SK-N-SH (cell line): ENCODE data around the gene PRSS48.

Source experiments
- EP300 ChIP-seq, 2 experiments: IDR thresholded peaks; 2 replicates each; pipeline versions ENCODE4 v1.4.0 to v1.6.1; 2012; ENCODE audit warnings: borderline replicate concordance in 1 of 2, low read depth in 1 of 2, low read length in 1 of 2
- FOXJ3 ChIP-seq: sonication (generic); formaldehyde crosslinking; IDR thresholded peaks from 2 replicates; pipeline ENCODE4 v1.5.1; 2020; ENCODE audit warnings: mild to moderate bottlenecking, missing genetic modification reagents
- FOXM1 ChIP-seq: IDR thresholded peaks from 2 replicates; pipeline ENCODE4 v1.4.0; 2012; ENCODE audit warnings: low read depth, mild to moderate bottlenecking
- JUND ChIP-seq: IDR thresholded peaks from 2 replicates; pipeline ENCODE4 v1.4.0; 2012
- MXI1 ChIP-seq: IDR thresholded peaks from 2 replicates; pipeline ENCODE4 v1.6.1; 2012; ENCODE audit warnings: mild to moderate bottlenecking, low read depth, low read length, improper control_type of control experiment
- TF ChIP-seq, protein P1 (sequence below): fragments of 200-600 bp; sonication (generic); IDR thresholded peaks from 2 replicates; pipeline ENCODE4 v1.6.1; 2017; ENCODE audit warnings: antibody characterized with exemption, mild to moderate bottlenecking, moderate library complexity
- TF ChIP-seq, protein P2 (sequence below): IDR thresholded peaks from 2 replicates; pipeline ENCODE4 v1.4.0; 2012; ENCODE audit warnings: low read depth
- TF ChIP-seq, protein P3 (sequence below): IDR thresholded peaks from 2 replicates; pipeline ENCODE4 v1.4.0; 2012; ENCODE audit warnings: low read depth, borderline replicate concordance
- TF ChIP-seq, protein P4 (sequence below): fragments of 150-350 bp; IDR thresholded peaks from 2 replicates; pipeline ENCODE4 v1.6.1; 2017; ENCODE audit warnings: antibody characterized with exemption, low read length, low read depth, borderline replicate concordance
- TF ChIP-seq, protein P5 (sequence below): IDR thresholded peaks from 2 replicates; pipeline ENCODE4 v1.6.1; 2012; ENCODE audit warnings: mild to moderate bottlenecking, low read depth, low read length, moderate library complexity

DNA sequence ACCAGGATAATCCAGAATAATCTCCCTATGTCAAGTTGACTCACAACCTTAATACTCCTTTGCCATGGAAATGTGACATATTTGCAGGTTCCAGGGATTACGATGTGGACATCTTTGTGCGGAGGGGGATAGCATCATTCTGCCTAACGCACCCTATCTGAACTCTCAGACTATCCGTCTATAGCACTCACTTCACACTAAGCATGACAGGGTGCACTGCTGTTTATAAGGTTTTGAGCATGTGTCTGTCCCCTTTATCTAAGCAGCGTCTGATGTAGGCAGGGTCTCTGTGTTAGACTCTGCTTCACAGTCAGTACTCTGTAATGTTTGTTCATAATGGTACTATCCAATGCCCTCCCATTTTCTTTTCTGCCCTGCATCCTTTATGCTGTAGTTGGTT is 43.4 kb upstream of the PRSS48 start:
- no peak for TF ChIP-seq EP300 (IDR thresholded peaks at IDR 0.05; ENCODE audit: borderline replicate concordance in 1 of 2, low read depth in 1 of 2, low read length in 1 of 2)
- TF ChIP-seq, protein P1, sequence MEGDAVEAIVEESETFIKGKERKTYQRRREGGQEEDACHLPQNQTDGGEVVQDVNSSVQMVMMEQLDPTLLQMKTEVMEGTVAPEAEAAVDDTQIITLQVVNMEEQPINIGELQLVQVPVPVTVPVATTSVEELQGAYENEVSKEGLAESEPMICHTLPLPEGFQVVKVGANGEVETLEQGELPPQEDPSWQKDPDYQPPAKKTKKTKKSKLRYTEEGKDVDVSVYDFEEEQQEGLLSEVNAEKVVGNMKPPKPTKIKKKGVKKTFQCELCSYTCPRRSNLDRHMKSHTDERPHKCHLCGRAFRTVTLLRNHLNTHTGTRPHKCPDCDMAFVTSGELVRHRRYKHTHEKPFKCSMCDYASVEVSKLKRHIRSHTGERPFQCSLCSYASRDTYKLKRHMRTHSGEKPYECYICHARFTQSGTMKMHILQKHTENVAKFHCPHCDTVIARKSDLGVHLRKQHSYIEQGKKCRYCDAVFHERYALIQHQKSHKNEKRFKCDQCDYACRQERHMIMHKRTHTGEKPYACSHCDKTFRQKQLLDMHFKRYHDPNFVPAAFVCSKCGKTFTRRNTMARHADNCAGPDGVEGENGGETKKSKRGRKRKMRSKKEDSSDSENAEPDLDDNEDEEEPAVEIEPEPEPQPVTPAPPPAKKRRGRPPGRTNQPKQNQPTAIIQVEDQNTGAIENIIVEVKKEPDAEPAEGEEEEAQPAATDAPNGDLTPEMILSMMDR, result no peak
- no peak for TF ChIP-seq JUND
- no peak for TF ChIP-seq MXI1
- no peak for TF ChIP-seq FOXJ3 (CRISPR knock-in tag)
- TF ChIP-seq, protein P2, sequence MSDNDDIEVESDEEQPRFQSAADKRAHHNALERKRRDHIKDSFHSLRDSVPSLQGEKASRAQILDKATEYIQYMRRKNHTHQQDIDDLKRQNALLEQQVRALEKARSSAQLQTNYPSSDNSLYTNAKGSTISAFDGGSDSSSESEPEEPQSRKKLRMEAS, result no peak
- TF ChIP-seq, protein P3, sequence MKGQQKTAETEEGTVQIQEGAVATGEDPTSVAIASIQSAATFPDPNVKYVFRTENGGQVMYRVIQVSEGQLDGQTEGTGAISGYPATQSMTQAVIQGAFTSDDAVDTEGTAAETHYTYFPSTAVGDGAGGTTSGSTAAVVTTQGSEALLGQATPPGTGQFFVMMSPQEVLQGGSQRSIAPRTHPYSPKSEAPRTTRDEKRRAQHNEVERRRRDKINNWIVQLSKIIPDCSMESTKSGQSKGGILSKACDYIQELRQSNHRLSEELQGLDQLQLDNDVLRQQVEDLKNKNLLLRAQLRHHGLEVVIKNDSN, result no peak
- TF ChIP-seq, protein P4, sequence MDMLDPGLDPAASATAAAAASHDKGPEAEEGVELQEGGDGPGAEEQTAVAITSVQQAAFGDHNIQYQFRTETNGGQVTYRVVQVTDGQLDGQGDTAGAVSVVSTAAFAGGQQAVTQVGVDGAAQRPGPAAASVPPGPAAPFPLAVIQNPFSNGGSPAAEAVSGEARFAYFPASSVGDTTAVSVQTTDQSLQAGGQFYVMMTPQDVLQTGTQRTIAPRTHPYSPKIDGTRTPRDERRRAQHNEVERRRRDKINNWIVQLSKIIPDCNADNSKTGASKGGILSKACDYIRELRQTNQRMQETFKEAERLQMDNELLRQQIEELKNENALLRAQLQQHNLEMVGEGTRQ, result no peak
- TF ChIP-seq, protein P5, sequence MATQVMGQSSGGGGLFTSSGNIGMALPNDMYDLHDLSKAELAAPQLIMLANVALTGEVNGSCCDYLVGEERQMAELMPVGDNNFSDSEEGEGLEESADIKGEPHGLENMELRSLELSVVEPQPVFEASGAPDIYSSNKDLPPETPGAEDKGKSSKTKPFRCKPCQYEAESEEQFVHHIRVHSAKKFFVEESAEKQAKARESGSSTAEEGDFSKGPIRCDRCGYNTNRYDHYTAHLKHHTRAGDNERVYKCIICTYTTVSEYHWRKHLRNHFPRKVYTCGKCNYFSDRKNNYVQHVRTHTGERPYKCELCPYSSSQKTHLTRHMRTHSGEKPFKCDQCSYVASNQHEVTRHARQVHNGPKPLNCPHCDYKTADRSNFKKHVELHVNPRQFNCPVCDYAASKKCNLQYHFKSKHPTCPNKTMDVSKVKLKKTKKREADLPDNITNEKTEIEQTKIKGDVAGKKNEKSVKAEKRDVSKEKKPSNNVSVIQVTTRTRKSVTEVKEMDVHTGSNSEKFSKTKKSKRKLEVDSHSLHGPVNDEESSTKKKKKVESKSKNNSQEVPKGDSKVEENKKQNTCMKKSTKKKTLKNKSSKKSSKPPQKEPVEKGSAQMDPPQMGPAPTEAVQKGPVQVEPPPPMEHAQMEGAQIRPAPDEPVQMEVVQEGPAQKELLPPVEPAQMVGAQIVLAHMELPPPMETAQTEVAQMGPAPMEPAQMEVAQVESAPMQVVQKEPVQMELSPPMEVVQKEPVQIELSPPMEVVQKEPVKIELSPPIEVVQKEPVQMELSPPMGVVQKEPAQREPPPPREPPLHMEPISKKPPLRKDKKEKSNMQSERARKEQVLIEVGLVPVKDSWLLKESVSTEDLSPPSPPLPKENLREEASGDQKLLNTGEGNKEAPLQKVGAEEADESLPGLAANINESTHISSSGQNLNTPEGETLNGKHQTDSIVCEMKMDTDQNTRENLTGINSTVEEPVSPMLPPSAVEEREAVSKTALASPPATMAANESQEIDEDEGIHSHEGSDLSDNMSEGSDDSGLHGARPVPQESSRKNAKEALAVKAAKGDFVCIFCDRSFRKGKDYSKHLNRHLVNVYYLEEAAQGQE, result no peak
- no peak for TF ChIP-seq FOXM1
